ENCODE data around the gene GABBR2. TPM values are rescaled to one million over a fixed set of nuclear protein-coding genes. Genes with fewer than 3 reads are reported as not detected.

GABBR2 gene
- total RNA-seq, 6 experiments from 2014 or later = not detected

- TF ChIP-seq POLR2A (IDR thresholded peaks at IDR 0.05) (no peak), CTCF (IDR thresholded peaks at IDR 0.05) (no peak)
- Histone ChIP-seq H3K27ac (no peak overlapping the region), H3K27me3 (no peaks in the 10 kb centered on the region), H3K4me3 (no peak overlapping the region), H3K36me3 (no peaks in the 10 kb centered on the region), H3K4me1 (no peaks in the 10 kb centered on the region), H3K9me3 (peaks cover 0 to 6% (median 2%) of the 10 kb centered on the region in 4 donors)
- no peak for DNase-seq
- intact Hi-C loops (cut with DNase I) = no loop called here
- no peak for ATAC-seq
- 50% methylated on average over 2 of the region's 2 CpGs for WGBS (ENCODE audit: insufficient coverage, low coverage, low lambda C conversion rate, missing lambda C conversion rate)
Observed at GRCh38 chr9:98456156-98456613, 252.6 kb downstream of the GABBR2 start.

GRCh38 chr9:98455256-98456155 is 253.2 kb downstream of the GABBR2 start:
- no peak overlapping the region for H3K27ac ChIP-seq
- intact Hi-C loops (cut with DNase I) = no loop called here
- no peaks in the 10 kb centered on the region for H3K36me3 ChIP-seq
- TF ChIP-seq CTCF (IDR thresholded peaks at IDR 0.05) (no peak), POLR2A (IDR thresholded peaks at IDR 0.05) (no peak)
- no peak overlapping the region for H3K4me3 ChIP-seq
- DNase-seq (no peak), ATAC-seq (no peak)
- 69% methylated on average over 7 of the region's 12 CpGs for WGBS (ENCODE audit: insufficient coverage, low coverage, low lambda C conversion rate, missing lambda C conversion rate)
- H3K9me3 ChIP-seq = peaks cover 0 to 6% (median 0%) of the 10 kb centered on the region in 4 donors
- no peaks in the 10 kb centered on the region for H3K27me3 ChIP-seq
- no peaks in the 10 kb centered on the region for H3K4me1 ChIP-seq

GRCh38 chr9:98453589-98454311 is 255.0 kb downstream of the GABBR2 start:
- Histone ChIP-seq H3K4me3 (no peak overlapping the region), H3K27ac (no peak overlapping the region), H3K27me3 (no peaks in the 10 kb centered on the region), H3K9me3 (no peaks in the 10 kb centered on the region), H3K36me3 (no peaks in the 10 kb centered on the region), H3K4me1 (no peaks in the 10 kb centered on the region)
- ATAC-seq (no peak), DNase-seq (no peak)
- no peak for TF ChIP-seq POLR2A (IDR thresholded peaks at IDR 0.05)
- no peak for TF ChIP-seq CTCF (IDR thresholded peaks at IDR 0.05)
- 78% methylated on average over 4 of the region's 16 CpGs for WGBS (ENCODE audit: insufficient coverage, low coverage, low lambda C conversion rate, missing lambda C conversion rate)
- intact Hi-C loops (cut with DNase I) = no loop called here

- TF ChIP-seq POLR2A (IDR thresholded peaks at IDR 0.05) = no peak
- no peak for TF ChIP-seq CTCF (IDR thresholded peaks at IDR 0.05)
- Histone ChIP-seq H3K36me3 (no peaks in the 10 kb centered on the region), H3K27me3 (no peaks in the 10 kb centered on the region), H3K4me1 (no peaks in the 10 kb centered on the region), H3K27ac (no peak overlapping the region), H3K4me3 (no peak overlapping the region), H3K9me3 (no peaks in the 10 kb centered on the region)
- intact Hi-C loops (cut with DNase I) = no loop called here
- no peak for DNase-seq
- WGBS (ENCODE audit: insufficient coverage, low coverage, low lambda C conversion rate, missing lambda C conversion rate) = 67% methylated on average over 1 of the region's 1 CpG
- no peak for ATAC-seq
Observed at GRCh38 chr9:98451576-98451975, 257.2 kb downstream of the GABBR2 start.

Measured in right lobe of liver (tissue), 6 donors.